HG02759 (cell line): Measurements from ENCODE around the gene LTBP3.

Experiments used
- ATAC-seq: cut with Tn5 transposase; IDR thresholded peaks from one replicate; pipeline ENCODE4 v1.9.1; 2021; ENCODE audit warnings: mild to moderate bottlenecking, moderate library complexity; ENCODE audit not compliant: unreplicated experiment

LTBP3 gene

DNA sequence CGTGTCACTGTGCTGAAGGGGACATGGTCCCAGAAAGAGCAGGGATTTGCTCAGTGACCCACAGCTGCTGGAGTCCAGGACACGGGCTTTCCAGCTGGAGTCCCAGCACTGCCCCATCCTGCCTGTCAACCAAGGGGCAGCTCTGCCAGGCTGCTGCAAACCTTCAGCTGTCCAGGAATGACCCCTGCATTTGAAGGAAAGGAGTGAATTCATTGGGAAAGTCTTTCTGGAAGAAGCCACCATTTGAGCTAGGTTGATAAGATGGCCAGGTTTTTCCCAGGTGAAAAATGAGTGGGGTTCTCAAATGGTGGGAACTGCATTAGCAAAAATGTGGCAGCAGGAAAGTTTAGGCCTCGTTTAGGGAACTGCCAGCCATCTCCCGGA lies 28.1 kb upstream of the LTBP3 start:
- ATAC-seq, result no peak

DNA sequence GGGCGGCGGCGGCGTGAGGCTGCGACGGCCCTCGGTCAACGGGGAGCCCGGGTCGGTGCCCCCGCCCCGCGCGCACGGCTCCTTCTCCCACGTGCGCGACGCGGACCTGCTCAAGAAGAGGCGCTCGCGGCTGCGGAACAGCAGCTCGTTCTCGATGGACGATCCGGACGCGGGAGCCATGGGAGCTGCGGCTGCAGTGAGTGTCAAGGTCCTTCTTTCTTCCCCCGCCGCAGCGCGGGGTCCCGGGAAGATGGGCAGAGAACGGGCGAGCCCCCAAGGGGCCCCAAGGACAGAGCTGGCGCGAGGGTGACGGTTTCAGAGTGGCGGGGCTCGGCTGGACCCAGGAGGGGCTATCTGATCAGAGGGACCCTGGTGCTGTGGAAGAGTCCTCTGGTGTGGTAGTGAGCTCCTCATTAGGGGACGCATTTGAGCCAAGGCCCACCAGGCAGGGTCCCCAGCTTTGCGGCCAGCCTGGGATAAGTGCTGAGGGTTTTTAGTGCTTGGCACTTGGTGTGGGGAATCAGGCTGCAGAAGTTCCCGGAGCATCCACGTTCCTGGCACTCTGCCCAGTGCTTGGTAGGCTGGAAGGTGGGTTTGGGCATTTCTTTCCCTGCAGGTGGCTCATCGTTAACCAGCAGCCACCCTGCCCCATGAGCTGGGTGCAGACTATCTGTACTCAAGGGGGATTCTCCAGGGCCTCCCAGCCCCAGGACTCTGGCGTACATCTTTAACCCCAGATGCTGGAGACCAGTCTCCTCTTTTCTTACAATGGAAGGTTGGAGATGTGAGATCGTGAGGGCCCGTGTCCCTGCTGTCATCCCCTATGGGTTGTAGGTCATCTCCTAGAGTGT lies 27.5 kb upstream of the LTBP3 start:
- no peak for ATAC-seq

DNA sequence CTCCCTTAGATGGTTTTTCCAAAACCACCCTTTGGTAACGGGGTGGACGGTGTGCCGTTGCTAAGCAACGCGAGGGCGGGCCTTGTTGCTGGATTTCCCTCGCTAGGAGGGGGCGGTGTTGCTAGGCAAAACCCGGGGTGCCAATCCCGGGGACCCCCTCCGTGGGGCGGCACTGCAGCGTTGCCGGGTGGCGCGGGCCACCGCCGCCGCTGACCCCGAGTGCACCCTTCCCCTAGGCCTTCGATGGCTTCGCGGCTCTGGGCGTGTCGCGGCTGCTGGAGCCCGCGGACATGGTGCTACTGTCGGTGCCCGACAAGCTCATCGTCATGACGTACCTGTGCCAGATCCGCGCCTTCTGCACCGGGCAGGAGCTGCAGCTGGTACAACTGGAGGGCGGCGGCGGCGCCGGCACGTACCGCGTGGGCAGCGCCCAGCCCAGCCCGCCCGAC lies 26.6 kb upstream of the LTBP3 start:
- no peak for ATAC-seq

DNA sequence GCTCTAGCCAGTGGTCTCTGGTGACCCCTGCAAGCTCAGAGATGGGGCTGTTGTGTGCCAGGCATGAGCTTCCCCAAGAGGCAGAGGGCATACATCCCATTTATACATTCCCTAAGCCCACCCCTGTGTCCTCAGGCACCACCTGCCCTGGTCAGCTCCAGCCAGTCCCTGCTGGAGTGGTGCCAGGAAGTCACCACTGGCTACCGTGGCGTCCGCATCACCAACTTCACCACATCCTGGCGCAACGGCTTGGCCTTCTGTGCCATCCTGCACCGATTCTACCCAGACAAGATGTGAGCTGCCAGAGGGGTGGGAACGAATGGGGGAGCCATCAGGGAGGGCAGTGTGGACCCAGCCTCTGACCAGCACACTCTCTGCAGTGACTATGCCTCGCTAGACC lies 25.9 kb upstream of the LTBP3 start:
- no peak for ATAC-seq

DNA sequence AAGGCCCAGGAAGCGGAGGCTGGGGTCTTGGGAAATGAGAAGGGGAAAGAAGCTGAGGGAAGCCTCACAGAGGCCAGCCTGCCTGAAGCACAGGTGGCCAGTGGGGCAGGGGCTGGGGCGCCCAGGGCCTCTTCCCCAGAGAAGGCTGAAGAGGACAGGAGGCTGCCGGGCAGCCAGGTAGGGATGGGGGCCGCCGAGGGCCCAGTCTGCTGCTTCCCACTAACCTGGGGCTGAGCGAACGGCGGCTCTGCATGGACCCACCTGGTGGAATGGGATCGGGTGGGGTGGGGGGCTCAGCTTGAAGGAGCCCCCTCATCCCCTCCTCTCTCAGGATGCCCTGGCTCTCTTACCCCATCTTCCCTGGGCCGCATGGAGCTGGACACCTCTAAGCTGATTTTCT lies 25.4 kb upstream of the LTBP3 start:
- no peak for ATAC-seq

DNA sequence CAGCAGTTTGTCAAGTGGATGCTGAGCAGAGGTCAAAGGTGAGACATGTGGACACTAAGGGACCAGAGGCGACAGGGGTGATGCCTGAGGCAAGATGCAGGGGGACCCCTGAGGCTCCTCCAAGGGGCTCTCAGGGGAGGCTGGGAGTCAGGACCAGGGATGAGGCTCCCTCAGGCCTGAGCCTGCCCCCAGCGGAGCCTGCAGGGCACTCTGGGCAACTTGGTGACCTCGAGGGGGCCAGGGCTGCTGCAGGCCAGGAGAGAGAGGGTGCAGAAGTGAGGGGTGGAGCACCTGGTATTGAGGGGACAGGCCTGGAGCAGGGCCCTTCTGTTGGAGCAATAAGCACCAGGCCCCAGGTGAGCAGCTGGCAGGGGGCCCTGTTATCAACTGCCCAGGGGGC lies 23.8 kb upstream of the LTBP3 start:
- no peak for ATAC-seq

DNA sequence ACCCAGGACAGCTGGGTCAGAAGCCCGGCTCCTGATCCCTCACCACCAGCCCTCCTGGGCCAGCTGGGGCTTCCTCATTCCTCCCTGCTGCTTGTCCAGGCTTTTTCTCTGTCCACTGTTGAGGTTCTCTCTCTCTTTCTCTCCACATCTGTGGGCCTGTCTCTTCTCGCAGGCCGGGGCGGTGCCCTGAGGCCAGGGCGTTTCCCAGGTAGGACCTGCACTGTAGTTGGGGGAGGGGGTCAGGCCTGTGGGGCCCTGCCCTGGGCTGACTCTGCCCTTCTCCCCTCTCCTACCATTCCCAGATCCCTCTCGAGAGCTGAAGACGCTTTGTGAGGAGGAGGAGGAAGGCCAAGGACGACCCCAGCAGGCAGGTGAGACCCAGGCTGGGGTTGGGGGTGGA lies 22.6 kb upstream of the LTBP3 start:
- no peak for ATAC-seq

DNA sequence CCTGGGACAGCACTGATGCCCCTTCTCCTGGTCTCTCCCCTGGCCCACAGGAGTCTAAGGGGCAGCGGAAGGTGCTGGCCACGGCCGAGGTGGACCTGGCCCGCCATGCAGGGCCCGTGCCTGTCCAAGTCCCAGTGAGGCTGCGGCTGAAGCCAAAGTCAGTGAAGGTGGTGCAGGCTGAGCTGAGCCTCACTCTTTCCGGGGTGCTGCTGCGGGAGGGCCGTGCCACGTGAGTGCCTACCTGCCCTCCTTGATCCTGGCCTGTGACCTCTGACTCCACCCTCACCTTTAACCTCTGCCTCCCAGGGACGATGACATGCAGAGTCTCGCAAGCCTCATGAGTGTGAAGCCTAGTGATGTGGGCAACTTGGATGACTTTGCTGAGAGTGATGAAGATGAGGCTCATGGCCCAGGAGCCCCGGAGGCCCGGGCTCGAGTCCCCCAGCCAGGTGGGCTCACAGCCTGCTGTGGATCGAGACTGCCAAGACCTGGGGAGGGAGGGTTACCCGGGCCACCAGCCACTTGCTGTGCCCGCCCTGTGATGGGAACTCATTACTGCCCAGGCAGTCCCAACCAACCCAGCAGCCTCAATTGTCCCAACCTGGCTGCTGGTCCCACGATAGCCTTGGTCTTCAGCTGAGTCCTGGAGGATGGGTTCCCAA lies 22.0 kb upstream of the LTBP3 start:
- no peak for ATAC-seq

DNA sequence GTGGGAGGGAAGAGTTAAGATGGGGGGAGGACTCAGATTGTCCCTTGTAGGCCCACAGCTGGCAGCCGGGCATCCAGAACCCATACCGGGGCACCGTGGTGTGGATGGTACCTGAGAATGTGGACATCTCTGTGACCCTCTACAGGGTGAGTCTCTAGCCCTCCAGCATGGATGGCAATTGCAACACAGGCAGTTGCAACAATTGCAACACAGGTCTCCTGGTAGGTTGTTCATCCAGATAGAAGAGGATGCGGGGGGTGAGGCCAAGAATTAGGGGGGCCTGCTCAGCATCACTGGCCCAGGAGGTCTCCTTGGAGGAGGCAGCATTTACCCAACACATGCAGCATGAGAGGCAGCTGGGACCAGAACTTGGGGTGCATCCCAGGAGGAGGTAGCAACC lies 21.1 kb upstream of the LTBP3 start:
- no peak for ATAC-seq

DNA sequence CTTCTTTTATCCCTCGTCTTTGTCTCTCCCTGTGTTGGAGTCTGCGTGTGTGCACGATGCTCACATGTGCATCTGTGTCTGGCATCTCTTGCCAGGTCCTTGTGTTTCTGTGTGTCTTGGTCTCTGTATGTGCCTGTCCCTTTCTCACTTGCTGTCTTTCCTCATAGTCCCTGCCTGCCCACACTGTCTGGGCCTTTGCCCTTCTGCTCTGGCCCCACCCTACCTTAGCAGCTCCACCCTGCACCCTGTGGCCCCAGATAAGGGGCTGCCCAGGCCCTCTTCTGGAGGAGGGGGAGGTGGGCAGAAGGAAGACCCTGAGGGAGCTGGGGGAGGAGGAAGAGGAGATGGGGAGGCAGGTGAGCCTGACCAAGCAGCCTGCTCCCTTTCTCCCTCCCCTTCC lies 20.5 kb upstream of the LTBP3 start:
- no peak for ATAC-seq

DNA sequence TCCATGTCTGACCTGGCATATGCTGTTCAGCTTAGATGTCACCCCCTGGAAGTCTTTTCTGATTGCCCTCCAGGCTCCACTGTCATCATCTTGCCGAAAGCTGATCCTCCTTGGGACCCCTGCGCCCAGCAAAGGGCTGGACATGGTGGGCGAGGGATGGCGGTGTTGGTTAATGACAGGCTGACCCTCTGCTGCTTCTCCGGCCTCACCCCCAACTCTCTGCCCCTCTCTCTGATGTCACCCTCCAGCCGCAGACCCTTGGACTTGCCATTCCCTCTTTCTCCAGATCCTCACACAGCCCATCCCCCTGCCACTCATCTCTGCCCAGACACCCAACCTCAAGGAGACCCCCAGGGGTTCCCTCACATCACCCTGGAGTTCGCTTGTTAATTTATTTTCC lies 20.0 kb upstream of the LTBP3 start:
- ATAC-seq, result no peak

DNA sequence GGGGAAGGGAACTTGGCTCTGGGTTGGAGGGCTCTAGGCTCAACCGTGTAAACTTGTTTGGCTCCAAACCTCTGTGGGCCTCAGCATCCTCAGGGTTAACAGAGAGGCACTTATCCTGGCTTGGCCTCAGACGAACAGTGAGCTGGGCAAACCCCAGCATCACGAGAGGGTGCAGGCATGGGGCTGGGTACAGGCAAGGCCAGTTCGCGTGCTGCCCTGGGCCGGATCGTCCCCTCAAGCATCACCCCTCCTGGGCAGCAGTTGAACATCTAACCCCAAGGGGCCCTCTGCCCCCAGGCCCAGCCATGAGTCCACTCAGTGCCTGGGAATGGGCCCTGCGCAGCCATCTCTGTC lies 19.6 kb upstream of the LTBP3 start:
- no peak for ATAC-seq

DNA sequence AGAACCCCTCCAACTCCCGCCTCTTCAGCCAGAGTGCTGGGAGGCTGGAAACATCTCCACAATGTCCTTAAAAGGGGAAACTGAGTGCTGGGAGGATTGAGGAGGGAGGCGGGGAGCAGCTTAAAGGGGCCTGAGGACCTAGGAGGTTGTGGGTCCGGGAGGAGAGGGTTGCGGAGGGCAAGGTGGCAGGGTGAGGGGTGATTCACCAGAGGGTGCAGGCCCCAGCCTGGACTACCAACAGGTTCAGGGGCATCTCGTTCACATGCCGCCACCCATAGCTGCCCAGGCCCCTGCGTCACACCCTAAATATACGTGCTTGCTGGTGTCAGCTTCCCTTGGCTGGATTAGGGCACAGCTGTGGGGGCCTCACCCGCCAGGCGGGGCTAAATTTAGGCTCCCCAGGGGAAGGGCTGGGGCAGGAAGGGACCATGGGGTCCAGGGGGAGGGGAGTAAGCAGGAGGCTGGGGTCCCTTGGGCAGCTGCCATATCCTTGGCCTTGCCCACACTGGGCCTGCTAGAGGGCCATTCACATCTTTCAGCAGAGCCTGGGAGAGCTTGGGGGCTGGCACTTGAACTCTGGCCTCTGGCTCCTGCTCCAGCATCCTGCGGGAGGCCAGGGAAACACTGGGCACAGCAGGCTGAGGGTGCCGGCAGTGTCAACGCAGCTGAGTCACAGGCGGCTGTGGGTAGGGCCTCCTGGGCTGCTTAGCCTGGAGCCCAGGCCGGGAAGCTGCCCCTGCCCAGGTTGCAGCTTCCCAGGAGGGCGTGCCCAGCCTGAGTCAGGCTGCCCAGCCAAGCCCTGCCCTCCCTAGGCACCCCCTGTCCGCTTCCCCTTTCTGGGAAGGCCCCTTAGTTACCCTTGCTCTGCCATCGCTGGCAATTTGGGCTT lies 19.0 kb upstream of the LTBP3 start:
- ATAC-seq, result no peak

DNA sequence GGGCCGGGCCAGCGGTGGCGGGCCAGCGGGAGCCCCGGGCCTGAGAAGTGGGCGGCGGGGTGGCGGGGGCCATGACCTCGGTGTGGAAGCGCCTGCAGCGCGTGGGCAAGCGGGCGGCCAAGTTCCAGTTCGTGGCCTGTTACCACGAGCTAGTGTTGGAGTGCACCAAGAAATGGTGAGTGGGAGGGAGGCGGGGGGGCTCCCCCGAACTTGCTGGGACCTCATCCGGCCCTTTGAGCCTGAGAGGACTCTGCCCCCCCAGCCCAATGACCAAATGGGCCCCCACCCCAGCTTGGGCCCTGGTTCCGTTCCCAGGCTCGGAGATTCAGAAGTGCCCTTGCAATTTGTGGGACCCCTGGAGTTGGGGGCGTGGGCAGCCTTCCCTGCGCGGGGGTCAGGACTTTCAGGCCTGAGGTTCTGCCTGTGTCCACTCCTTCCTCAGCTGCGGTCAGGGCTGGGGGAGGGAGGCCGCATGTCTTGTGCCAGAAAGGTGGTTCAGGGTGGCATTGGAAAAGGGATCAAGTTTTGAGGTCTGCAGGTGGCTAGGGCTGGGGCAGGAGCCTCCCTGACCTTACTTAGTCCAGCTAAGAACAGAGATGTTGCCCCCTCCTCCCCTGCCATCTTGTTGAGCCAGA lies 18.2 kb upstream of the LTBP3 start:
- ATAC-seq, result no peak

DNA sequence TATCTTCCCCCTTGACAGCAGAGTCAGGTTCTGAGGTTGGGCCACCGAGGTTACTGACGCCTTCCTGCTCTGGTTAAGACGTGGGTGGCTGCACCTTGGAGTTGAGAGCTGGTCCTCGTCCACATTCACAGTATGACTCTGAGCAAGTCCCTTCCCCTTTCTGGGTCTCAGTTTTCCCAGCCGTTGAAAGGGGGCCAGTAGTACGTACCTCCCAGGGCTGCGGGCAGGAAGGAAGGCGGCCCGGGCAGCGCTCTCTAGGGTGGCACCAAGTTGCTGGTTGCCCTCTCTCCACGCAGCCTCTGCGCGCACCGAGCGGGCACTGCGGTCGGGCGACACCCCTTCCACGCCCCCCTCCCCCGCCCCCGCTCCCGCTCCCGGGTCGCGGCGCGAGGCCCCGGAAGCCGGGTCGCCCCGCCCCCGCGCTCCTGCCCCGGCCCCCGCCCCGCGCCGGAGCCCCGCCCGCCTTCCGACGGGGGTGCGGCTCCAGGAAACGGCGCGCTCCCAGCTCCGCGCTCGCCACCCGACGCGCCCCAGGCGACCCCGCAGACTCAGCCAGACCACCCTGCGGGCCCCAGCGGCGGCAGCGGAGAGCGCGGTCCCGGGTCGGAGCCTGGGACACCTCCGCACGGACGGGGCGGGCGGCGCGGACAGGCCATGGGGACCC lies 17.5 kb upstream of the LTBP3 start, which contains the start of gene EHBP1L1:
TSS of gene EHBP1L1 (plus strand) at position 486 of the 664 bp plus-strand sequence. CDS start 250 bp downstream, outside the sequence.
- no peak for ATAC-seq

DNA sequence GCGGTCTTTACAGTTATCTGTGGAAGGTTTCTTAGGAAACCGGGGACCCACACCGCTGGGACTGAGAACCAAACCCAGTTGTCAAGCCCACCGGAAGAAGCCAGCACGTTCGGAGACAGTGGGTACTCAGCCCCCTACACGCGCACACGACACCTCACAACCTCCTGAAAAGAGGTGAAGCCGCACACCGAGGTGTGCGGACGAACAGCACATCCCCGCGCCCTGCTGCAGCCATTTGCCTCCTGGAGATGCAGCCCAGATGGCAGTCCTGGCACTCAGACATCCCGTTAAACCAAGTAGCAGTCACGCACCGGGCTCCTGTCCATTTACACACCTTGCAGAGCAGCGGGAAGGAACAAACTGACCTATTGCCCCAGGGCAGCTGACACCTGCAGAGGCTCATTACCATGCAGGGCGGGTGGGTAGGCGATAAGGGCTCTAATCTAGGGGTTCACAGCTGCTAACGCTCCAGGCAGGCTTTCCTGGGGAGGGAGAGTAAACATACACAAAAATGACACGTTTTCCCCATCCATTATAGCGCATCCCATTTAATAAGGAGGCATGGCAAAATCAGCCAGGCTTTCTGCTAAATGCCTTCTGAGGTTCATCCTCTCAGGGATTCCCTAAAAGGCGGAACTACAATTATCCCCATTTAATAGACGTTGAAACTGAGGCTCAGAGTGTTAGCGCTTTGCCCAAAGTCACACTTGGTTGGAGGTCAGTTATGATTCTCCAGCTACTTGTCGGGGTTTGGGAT lies 16.8 kb upstream of the LTBP3 start:
- ATAC-seq, result no peak

DNA sequence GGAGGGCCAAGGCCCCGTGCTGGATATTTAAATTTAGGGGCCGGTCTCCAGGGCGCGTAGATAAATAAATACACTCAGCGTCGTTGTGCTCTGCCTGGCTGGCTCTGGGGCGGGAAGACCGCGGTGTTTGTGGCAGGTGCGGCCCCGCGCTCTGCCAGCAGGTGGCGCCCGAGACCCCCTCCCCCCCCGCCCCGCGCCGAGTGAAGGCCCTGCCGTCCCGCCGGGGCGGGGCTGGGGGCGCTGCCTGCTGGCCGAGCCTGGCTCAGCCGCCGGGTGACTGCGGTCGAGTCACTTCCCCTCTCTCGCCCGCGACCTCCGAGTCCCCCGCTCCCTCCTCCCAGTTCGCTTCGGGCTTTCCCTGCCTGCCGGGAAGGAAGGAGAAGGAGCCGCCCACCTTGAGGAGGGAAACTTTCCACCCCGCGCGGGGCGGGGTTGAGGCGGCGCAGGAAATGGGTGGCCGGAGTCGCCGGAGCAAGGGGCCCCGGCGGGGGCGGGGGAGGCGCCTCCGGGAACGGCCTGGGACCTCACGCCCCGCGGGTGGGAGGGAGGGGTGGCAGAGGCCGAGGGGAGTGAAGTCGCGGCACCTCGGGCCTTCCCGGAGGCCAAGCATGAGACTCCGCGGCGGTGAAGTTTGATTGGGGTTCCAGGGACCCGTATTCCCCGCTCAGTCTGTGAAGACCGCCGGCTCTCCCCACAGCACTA lies 16.1 kb upstream of the LTBP3 start:
- peak; percentile 31 for ATAC-seq

DNA sequence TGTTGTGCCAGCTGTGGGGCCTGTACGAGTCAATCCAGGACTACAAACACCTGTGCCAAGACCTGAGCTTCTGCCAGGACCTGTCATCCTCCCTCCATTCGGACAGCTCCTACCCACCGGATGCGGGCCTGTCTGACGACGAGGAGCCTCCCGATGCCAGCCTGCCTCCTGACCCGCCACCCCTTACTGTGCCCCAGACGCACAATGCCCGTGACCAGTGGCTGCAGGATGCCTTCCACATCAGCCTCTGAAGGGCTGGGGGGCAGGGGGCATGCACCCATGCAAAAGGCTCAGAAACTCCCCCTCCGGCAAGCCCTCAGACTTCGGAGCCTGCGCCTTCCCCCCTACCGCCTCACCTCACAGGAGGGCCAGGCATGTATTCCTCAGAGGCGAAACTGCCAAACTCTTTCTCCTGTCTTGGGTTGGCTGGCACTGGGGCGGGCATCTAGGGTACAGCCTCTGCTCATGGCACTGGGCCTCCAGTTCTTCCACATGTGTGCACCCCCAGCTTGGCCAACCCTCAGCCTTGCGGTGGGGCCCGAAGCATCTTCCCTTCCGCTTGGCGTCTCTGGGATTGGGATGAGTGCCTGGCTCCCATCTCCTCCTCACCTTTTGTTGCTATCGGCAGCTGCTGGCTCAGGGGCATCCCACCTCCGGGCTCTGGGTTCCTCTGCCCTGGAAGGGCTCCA lies 15.4 kb upstream of the LTBP3 start:
- ATAC-seq, result no peak
